ENCODE measurements around the gene MON2. TPM values are rescaled to one million over a fixed set of nuclear protein-coding genes. Genes with fewer than 3 reads are reported as not detected.

The MON2 gene
- total and polyA plus RNA-seq, 2 donors (not counting 3 experiments of a cell fraction or from before 2014, with no cell fraction given), result 8.9 to 41.8 TPM

DNA sequence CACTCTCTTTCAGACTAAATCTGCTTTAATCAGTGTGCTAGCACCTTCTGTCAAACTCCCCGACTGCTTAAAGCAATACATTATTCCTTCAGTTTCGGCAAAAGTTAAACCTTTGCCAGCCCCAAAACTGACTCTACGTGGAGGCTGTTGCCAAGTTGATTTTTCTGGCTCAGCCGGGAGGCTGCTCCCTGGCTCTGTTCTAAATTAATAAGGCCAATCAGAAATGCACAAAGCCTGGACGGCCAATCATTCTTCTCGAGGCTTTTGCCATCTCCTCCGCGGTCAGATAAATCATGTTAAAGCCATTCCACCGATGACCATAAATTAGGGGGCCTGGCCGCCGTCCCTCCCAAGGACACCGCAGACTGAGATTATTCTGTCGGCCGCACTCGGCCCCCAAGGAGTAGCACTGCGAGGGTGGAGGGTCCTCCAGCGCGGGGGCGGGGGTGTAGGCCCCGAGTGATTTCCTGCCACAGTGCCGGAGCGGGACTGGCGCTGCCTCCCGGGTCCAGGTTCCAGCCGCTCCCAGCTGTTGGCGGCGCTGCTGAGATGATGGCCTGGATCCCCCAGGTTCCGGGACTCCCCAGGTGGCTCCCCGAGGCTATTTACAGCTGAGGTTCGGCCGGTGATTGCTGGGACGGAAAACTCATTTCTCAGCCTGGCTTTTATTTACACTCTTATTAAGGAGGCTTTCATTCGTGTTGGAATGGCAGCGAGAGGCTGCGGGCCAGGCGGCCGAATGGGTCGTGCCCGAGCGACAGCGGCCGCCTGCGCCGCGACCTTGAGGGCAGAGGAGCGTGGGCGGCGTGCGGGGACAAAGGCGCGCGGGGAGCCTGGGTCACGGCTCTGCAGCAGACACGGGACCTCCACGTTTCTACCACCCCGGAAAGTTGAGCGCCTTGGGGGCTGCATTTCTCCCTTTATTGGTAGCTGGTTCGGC lies 165.1 kb downstream of the MON2 start:
- Histone ChIP-seq H3K79me2 (ENCODE audit: control insufficient read depth, insufficient read depth, low read length) (no peaks in the 10 kb centered on the region), H3K9me1 (replicated peaks; ENCODE audit: control insufficient read depth, extremely low read depth, insufficient read depth, low read length) (no peaks in the 10 kb centered on the region), H3K9ac (replicated peaks; ENCODE audit: extremely low read depth, insufficient read depth, low read length) (peak overlapping the region; percentile 69), H3K9me3 (replicated peaks; ENCODE audit: control insufficient read depth, insufficient read depth, low read length) (no peaks in the 10 kb centered on the region), H3K27ac (ENCODE audit: insufficient read depth, low read depth, low read length) (peak overlapping the region; percentile 1), H3K4me3 (replicated peaks in 1 of 3; ENCODE audit: insufficient read depth in 1 of 3, low read depth in 1 of 3, low read length in 3 of 3) (peak overlapping the region; percentile 47 to 79 (median 63)), H3K4me1 (ENCODE audit: control insufficient read depth, extremely low read depth, insufficient read depth, low read length) (peaks cover 17% of the 10 kb centered on the region), H3K36me3 (ENCODE audit: control insufficient read depth in 2 of 2, extremely low read depth in 1 of 2, insufficient read depth in 2 of 2, low read length in 2 of 2) (no peaks in the 10 kb centered on the region), H3K4me2 (ENCODE audit: insufficient read depth, low read length) (peak overlapping the region; percentile 94), H2AFZ (ENCODE audit: low read depth, low read length) (peak overlapping the region; percentile 98), H4K20me1 (replicated peaks; ENCODE audit: control insufficient read depth, extremely low read depth, insufficient read depth, low read length) (no peaks in the 10 kb centered on the region), H3K27me3 (ENCODE audit: control insufficient read depth in 2 of 2, insufficient read depth in 2 of 2, low read length in 2 of 2) (no peaks in the 10 kb centered on the region)
- no TSS peak for BruUV-seq (replicated peaks)
- ChIA-PET POLR2A (no interaction called here), CTCF (interaction anchor here (0.7 to 1.9 kb wide), 7 partner anchors 29 to 162 kb away, joined by 3 to 12 read pairs (median 4); no protein-coding TSS in a partner anchor)
- dilution Hi-C loops (cut with MboI; ENCODE audit: extremely low pct_ligation_motif_present, low sequenced_read_pairs) (no loop called here), intact Hi-C loops (cut with micrococcal nuclease) (loop anchor here (1.0 to 5.0 kb wide), 4 partner anchors 28 to 163 kb away; no protein-coding TSS in a partner anchor)
- no peak for TF ChIP-seq JUN (IDR thresholded peaks at IDR 0.05; ENCODE audit: borderline replicate concordance, insufficient read depth, insufficient read length, low read depth)
- no peak for TF ChIP-seq MYC (IDR thresholded peaks at IDR 0.05; ENCODE audit: low read depth, low read length)
- TF ChIP-seq, protein P1, sequence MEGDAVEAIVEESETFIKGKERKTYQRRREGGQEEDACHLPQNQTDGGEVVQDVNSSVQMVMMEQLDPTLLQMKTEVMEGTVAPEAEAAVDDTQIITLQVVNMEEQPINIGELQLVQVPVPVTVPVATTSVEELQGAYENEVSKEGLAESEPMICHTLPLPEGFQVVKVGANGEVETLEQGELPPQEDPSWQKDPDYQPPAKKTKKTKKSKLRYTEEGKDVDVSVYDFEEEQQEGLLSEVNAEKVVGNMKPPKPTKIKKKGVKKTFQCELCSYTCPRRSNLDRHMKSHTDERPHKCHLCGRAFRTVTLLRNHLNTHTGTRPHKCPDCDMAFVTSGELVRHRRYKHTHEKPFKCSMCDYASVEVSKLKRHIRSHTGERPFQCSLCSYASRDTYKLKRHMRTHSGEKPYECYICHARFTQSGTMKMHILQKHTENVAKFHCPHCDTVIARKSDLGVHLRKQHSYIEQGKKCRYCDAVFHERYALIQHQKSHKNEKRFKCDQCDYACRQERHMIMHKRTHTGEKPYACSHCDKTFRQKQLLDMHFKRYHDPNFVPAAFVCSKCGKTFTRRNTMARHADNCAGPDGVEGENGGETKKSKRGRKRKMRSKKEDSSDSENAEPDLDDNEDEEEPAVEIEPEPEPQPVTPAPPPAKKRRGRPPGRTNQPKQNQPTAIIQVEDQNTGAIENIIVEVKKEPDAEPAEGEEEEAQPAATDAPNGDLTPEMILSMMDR (IDR thresholded peaks at IDR 0.05; ENCODE audit: extremely low read depth in 1 of 2, insufficient read depth in 1 of 2, low read depth in 1 of 2, low read length in 2 of 2), result peak; percentile 29 to 52
- no peak for TF ChIP-seq GATA2 (IDR thresholded peaks at IDR 0.05; ENCODE audit: insufficient read depth, insufficient read length, low read depth, low read length)
- no peak for TF ChIP-seq EZH2 (IDR thresholded peaks at IDR 0.05; ENCODE audit: borderline replicate concordance, low read depth, low read length, severe bottlenecking)
- TF ChIP-seq FOS (IDR thresholded peaks at IDR 0.05; ENCODE audit: borderline replicate concordance, insufficient read depth, low read length), result no peak
- no peak for TF ChIP-seq POLR2AphosphoS5 (IDR thresholded peaks at IDR 0.05; ENCODE audit: insufficient read depth, low read depth, low read length)
- TF ChIP-seq POLR2A (IDR thresholded peaks at IDR 0.05; ENCODE audit: low read depth, low read length), result no peak
- peak; percentile 68 for DNase-seq (ENCODE audit: low read depth, low spot score)
- peak; percentile 88 for FAIRE-seq

Measured in endothelial cell of umbilical vein (primary cell).